ENCODE results near the gene ARHGEF16. TPM values are rescaled to one million over a fixed set of nuclear protein-coding genes. Genes with fewer than 3 reads are reported as not detected.
A peak's percentile ranks its signal among the peaks of the same experiment; 100 is the strongest.

Gene ARHGEF16
- total RNA-seq, 1 donor from 2014 or later, result not detected

DNA sequence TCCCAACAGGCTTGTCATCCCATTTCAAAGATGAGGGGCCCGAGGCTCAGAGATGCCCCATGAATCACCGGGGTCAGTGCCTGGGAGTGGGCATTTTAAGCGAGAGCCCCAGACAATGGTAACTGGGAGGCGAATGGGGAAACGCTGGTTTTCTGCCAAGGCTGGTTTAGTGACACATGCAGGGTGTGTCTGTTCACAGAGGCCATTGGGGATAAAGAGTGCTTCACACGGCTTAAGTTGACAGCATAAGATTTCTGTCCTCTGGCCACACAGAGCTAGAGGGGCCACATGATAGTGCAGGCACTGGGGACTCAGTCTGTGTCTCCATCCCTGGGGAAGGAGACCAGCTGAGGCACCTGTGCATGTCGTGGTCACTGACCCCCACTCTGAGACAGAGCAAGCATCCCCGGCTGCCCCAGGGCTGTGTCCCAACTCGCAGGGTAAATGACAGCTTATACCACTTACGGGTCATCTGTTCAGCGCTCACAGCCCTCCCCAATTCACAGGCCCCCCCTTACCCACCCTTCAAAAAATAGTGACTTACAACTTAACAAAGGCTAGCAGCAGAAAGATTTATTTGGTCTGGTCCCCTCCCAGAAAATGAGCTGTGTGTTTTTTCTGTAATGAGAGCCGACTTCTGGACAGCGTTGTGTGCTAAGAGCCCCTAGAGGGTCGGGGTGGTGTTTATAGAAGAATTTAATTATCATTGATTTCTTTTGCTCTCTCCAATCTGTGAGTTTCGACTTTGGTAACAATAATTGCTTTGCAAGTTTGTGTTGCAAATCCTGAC is 34.9 kb upstream of the ARHGEF16 start:
- Histone ChIP-seq H3K9me3 (peaks cover 0 to 8% of the 10 kb centered on the region in 2 donors), H3K27ac (peak overlapping the region; percentile 55 to 92), H3K4me1 (peaks cover 6 to 41% of the 10 kb centered on the region in 2 donors), H3K27me3 (no peaks in the 10 kb centered on the region), H3K36me3 (peaks cover 33 to 45% of the 10 kb centered on the region in 2 donors), H3K4me3 (no peak overlapping the region)
- intact Hi-C loops (cut with DNase I), result loop anchor here (5.0 to 10.0 kb wide), 3 partner anchors 202 to 1005 kb away; partner anchors contain the start of gene PEX10
- TF ChIP-seq, protein P1, sequence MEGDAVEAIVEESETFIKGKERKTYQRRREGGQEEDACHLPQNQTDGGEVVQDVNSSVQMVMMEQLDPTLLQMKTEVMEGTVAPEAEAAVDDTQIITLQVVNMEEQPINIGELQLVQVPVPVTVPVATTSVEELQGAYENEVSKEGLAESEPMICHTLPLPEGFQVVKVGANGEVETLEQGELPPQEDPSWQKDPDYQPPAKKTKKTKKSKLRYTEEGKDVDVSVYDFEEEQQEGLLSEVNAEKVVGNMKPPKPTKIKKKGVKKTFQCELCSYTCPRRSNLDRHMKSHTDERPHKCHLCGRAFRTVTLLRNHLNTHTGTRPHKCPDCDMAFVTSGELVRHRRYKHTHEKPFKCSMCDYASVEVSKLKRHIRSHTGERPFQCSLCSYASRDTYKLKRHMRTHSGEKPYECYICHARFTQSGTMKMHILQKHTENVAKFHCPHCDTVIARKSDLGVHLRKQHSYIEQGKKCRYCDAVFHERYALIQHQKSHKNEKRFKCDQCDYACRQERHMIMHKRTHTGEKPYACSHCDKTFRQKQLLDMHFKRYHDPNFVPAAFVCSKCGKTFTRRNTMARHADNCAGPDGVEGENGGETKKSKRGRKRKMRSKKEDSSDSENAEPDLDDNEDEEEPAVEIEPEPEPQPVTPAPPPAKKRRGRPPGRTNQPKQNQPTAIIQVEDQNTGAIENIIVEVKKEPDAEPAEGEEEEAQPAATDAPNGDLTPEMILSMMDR (IDR thresholded peaks at IDR 0.05), result no peak
- no peak for DNase-seq (ENCODE audit: low spot score in 2 of 2)

DNA sequence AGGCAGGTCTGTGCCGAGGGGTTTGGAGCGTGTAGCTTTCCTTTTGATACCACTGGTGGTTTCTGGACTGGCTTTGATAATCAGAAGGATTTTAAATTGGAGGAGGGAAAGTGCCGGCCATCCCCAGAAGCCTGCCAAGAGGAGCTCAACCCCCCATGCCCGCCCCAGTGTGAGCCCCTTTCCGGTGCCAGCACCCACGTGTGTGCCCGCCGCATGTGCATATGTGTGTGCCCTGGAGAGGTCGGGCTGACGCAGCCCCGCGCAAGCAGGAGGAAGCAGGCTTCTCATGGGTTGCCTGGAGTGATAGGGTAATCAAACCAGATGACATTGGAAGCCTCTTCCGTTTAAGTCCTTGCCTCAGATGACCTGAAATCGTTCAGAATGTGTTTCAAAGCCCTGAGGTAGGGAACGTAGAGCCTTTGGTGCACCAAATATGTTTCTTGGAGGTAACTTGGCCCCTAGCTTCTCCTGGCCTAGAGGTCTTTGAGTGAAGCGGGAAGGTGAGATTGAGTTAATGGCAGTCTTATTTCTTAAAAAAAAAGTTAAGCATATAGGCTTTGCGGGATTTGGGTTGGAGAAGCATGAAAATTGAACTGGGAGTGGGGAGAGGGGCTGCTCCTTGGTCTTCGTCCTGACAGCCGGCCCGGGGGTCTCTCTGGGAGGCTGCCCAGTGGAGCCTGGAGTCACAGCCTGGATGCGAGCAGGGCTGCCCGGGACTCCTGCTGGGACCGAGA is 34.1 kb upstream of the ARHGEF16 start:
- TF ChIP-seq, protein P1 (IDR thresholded peaks at IDR 0.05), result no peak
- DNase-seq (ENCODE audit: low spot score in 2 of 2), result no peak
- Histone ChIP-seq H3K4me3 (no peak overlapping the region), H3K9me3 (peaks cover 0 to 8% of the 10 kb centered on the region in 2 donors), H3K36me3 (peaks cover 28 to 39% of the 10 kb centered on the region in 2 donors), H3K4me1 (peaks cover 6 to 43% of the 10 kb centered on the region in 2 donors), H3K27ac (peak overlapping the region; percentile 55 to 92), H3K27me3 (no peaks in the 10 kb centered on the region)
- intact Hi-C loops (cut with DNase I), result loop anchor here (5.0 to 10.0 kb wide), 3 partner anchors 203 to 1006 kb away; partner anchors contain the start of gene PEX10

- H3K4me1 ChIP-seq, result peaks cover 6 to 43% of the 10 kb centered on the region in 2 donors
- intact Hi-C loops (cut with DNase I), result loop anchor here (2.0 to 10.0 kb wide), 5 partner anchors 74 to 1008 kb away; partner anchors contain the start of gene PEX10
- H3K27ac ChIP-seq, result peak overlapping the region; percentile 77 to 92
- no peaks in the 10 kb centered on the region for H3K9me3 ChIP-seq
- DNase-seq (ENCODE audit: low spot score in 2 of 2), result no peak
- TF ChIP-seq, protein P1 (IDR thresholded peaks at IDR 0.05), result no peak
- H3K27me3 ChIP-seq, result no peaks in the 10 kb centered on the region
- peaks cover 34 to 43% of the 10 kb centered on the region in 2 donors for H3K36me3 ChIP-seq
- H3K4me3 ChIP-seq, result no peak overlapping the region
Observed at GRCh38 chr1:3422638-3423037, 31.8 kb upstream of the ARHGEF16 start.

DNA sequence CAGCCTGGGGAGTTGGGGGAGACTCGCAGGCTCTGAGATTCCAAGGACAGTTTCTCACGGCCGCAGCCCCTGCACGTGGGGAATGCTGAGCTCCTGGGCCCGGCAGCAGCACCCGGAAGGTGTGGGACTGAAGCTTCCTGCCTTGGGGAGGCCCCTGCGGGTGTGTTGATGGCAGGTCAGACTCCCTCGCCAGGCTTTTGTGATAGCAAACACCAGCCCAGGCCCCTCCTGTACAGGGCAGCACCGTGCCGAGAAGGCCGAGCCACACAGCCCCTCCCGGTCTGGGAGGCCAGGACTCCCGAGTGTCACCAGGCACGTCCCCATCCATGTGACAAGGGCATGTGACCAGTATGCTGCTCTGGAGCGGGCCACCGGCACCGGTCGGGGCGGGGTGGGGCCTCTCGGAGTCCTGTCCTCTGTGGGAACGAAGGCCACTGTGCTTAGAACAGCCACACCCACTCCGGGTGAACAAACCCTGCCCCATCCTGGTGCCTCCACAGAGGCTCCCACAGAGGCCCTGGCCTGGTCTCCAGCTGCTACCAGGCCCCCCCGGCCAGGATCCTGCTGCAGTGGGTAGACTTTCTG is 31.1 kb upstream of the ARHGEF16 start:
- intact Hi-C loops (cut with DNase I), result loop anchor here (2.0 to 10.0 kb wide), 5 partner anchors 75 to 1009 kb away; partner anchors contain the start of gene PEX10
- Histone ChIP-seq H3K4me1 (peaks cover 6 to 43% of the 10 kb centered on the region in 2 donors), H3K9me3 (no peaks in the 10 kb centered on the region), H3K27me3 (no peaks in the 10 kb centered on the region), H3K4me3 (no peak overlapping the region), H3K27ac (peak overlapping the region; percentile 77 to 92), H3K36me3 (peaks cover 36 to 43% of the 10 kb centered on the region in 2 donors)
- peak; percentile 77 to 87 for DNase-seq (ENCODE audit: low spot score in 2 of 2)
- TF ChIP-seq, protein P1 (IDR thresholded peaks at IDR 0.05), result no peak

- Histone ChIP-seq H3K36me3 (peaks cover 37 to 38% of the 10 kb centered on the region in 2 donors), H3K27ac (peak overlapping the region; percentile 77 to 92), H3K27me3 (no peaks in the 10 kb centered on the region), H3K9me3 (no peaks in the 10 kb centered on the region), H3K4me3 (no peak overlapping the region), H3K4me1 (peaks cover 6 to 41% of the 10 kb centered on the region in 2 donors)
- DNase-seq (ENCODE audit: low spot score in 2 of 2), result no peak
- intact Hi-C loops (cut with DNase I), result loop anchor here (1.0 to 10.0 kb wide), 7 partner anchors 75 to 1009 kb away; partner anchors contain the start of gene PEX10
- TF ChIP-seq, protein P1 (IDR thresholded peaks at IDR 0.05), result no peak
Observed at GRCh38 chr1:3423896-3424611, 30.4 kb upstream of the ARHGEF16 start.
